NCI-H128 (cell line): Measurements from ENCODE around the gene HAL.
"Not testable (repeated sequence)": the region's sequence is repeated elsewhere in the genome, so short reads cannot be mapped to it uniquely, and the experiment has no call there.

Experiments
- DNase-seq: peaks from one replicate; lab custom pipeline; 2025; ENCODE audit not compliant: unreplicated experiment; lab: John Stamatoyannopoulos, UW

HAL gene

DNA sequence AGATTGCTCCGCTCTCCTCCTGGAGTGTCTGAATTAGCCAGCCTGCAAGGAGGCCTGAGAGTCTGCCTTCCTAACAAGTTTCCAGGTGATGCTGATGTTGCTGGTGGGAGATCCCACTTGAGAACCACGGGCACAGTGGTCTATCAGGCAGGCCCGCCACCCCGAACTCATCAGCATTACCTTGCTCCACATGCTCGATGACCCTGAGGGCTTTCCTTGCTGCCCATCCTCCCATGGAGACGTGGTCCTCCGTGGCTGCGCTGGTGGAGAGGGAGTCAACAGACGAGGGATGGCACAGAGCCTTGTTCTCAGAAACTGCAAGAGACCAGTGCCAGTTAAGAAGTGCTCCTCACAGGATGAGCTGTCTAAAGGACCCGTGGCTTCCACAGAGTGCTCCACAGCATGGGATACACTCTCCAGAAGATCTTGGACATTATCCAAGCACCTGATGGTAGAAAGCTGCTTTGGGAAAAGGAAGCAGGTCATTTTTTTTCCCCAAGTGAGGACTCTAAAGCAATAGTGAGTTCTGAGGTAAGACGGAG, 18.3 kb downstream of the HAL start:
- DNase-seq, result no peak

DNA sequence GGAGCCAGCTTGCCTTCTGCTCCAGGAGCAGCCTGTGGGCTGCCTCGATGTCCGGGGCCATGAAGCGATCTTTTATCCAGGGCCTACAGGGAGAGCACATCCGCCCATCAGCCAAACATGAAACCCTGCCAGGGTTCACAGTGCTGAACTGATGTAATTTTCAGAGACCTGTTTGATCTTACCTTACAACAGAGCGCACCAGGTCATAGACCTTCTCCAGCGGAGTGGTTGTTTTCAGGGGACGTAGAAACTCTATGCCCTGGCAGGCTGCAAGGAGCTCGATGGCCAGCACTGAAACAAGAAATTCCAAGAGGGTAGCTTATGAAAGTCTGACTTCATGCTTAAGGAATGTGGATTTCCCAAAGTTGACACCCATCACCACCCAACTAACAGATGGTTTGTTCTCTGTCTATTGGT, 19.7 kb downstream of the HAL start:
- DNase-seq, result no peak

DNA sequence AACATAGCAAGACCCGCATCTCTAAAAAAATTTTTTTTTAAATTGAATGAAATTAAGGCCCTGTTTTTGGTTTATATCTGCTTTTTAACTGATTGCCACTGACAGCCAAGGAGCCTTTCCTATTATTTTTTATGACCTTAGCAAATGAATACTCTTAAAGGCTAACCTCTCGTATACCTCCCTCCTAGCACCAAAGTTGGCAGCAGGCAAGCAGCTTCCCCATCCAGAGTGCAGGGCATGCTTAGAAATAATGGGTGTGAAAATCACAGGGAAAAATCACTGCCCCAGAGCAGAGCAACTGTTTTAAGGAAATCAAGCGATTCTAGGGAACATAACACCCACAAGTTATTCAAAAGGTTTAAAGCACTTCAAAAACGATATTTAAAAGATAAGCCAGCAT, 20.7 kb downstream of the HAL start:
- DNase-seq, result no peak

DNA sequence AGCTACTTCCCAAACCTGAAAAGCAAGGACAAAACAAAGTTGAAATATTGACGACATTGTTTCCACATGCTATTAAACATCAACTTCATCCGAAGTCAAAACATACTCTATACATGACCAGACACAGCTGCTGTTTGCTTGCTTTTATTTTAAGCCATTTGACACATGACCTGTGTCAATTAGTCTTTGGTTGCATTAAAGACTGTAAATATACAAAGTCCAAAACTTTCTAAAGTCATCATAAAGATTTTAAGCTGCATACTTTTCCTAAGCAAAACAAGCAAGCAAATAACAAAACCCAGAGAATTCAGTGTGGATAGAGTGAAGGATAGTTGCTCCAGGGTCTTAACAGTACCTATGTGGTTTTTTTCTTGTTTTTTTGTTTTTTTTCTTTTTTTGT, 21.8 kb downstream of the HAL start:
- no peak for DNase-seq

DNA sequence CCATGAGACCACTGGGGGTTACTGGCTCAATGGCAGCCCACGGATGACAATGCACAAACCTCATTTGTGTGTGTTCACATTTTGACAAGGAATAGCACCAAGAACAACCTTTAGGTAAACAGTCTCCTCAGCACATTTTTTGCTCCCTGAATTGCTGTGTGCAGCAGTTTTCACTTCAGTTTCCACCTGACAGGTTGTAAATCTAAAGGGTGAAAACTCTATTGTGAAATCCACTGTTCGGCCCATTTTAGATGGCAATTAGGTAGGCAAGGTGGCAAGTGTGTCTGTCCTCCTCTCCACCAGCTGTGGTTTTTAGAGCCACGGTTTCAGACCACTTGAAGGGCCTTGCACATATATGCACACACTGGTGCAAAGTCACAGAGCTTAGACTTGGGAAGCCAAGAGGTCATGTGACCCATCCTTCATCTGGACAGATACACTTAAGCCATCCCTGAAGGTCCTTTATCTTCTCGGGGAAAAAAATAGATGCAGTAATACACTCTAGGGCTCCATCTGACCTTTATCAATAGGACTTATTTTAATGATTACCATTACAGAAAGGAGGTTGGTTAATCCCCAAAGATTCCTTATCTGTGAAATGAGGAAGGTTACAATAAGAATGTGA, 23.2 kb downstream of the HAL start:
- no peak for DNase-seq

DNA sequence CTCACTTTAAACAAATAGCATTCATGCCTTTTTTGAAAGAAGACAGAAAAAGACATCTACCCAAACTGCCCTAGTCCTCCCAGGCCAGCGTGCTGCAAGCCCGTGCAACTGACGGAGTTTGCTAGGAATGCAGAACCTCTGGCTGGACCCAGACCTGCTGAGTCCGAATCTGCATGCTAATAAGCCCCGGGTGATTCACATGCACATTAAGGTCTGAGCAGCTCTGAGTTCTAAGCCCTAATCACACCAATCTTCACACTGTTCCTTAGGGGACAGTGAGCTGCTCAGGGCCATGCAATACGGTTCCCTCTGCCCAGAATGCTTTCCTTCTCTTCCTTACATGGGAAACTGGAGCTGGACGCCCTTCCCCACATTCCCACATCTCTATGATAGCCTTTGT, 25.2 kb downstream of the HAL start:
- DNase-seq, result no peak

DNA sequence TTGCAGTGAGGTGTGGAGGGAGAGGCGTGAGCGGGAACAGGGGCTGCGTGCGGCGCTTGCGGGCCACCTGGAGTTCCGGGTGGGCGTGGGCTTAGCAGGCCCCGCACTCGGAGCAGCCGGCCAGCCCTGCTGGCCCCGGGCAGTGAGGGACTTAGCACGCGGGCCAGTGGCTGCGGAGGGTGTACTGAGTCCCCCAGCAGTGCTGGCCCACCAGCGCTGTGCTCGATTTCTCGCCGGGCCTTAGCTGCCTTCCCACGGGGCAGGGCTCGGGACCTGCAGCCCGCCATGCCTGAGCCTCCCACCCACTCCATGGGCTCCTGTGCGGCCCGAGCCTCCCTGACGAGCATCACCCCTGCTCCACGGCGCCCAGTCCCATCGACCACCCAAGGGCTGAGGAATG, 27.0 kb downstream of the HAL start:
- not testable (repeated sequence) for DNase-seq

DNA sequence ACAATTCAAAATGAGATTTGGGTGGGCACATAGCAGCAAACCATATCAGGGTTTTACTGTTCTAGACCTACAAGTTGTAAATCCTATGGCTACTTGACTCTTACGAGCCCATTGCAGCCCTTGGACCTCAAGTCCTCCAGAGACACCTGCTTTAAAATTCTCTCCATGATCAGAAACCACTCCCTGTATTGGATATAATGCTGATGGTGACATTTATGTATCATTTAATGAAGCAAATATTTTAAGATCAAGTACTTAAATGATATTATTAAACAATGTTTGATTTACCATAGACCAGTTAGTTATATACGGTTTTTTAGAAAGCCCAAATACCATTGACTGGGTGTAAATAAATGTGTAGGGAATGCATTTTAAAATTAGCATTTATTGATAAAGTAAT, 28.8 kb downstream of the HAL start:
- no peak for DNase-seq

DNA sequence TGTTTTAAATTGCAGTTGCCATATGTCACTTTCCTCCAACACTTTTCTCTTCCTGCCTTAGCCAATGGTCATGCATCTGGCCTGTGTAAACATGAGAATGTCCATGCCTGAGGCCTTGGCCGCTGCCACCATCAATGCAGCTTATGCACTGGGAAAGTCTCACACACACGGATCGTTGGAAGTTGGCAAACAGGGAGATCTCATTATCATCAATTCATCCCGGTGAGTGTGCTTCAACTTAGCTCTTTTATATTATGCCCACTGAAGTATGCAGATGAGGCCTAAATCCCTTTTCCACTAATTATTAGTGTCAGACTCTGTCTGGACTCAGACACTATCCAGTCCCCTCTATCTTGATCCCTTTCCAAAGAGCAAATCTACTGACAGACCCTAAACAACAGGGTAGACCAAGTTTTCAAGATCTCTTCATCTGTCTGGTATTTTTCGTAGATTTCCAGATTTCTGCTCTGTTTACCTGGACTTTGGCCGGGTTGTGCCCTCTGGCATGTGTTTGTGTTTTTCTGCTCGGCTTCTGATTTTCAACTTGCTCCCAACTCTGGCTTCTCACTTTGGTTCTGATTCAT, 29.8 kb downstream of the HAL start:
- no peak for DNase-seq

DNA sequence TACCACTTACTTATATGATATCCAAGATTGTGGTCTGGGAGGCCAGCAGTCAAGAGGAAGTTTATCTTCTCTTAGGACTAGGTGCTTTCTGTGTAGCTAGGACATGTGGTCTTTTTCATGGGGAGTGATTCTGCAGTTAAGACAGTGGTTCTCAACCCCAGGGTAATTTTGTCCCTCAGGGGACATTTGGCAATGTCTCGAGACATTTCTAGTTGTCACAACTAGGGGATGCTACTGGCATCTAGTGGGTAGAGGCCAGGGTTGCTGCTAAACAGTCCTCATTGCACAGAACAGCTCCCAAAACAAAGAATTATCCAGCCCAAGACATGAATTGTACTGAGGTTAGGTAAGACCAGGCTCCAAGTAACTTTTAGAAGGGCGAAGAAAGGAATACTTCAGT, 33.0 kb downstream of the HAL start:
- no peak for DNase-seq

DNA sequence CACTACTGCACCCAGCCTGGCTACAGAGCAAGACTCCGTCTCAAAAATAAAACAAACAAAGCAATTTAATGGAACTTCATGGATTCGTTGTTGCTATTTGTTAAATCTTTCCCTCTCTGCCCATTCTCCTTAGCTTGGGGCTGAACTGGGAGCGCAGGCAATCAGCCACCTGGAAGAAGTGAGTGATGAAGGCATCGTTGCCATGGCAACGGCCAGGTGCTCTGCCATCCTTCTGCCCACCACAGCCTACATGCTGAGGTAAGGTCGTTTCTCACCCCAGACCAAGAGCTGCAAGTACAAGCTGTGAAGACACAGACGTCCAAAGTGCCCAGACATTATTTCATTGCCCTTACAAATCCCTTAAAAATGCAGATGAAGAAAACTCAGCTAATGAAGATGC, 33.9 kb downstream of the HAL start:
- DNase-seq, result no peak

DNA sequence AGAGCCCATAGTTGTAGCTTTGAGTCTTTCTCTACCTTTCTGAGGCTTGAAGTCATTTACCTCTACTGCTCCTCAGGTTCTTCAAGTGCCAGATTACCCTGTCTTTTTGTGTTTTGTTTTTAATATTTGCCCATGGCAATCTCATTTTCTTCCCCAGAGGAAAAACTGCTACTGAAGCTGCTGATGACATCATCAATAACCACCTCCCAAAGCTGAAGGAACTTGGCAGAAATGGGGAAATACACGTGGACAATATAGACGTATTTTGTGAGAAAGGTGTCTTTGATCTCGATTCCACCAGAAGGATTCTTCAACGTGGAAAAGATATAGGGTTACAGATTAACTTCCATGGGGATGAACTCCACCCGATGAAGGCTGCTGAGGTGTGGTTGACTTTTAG, 35.9 kb downstream of the HAL start:
- no peak for DNase-seq

DNA sequence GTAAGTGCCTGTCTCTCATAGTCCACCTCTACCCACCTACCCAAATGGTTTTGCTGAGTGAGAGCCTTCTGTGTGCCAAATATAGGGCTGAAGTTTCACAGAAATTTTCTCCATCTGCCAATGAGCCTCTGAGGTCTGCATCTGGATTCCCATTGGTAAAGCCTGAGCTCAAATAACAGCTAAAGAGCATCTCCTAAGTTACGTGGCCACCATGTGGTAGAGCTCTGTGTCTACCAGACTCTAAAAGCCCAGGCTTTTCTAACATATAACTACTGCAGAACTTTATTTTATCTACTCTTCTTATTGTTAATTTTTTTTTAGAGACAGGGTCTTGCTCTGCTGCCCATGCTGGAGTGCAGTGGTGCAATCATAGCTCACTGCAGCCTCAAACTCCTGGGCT, 37.0 kb downstream of the HAL start:
- DNase-seq, result no peak

DNA sequence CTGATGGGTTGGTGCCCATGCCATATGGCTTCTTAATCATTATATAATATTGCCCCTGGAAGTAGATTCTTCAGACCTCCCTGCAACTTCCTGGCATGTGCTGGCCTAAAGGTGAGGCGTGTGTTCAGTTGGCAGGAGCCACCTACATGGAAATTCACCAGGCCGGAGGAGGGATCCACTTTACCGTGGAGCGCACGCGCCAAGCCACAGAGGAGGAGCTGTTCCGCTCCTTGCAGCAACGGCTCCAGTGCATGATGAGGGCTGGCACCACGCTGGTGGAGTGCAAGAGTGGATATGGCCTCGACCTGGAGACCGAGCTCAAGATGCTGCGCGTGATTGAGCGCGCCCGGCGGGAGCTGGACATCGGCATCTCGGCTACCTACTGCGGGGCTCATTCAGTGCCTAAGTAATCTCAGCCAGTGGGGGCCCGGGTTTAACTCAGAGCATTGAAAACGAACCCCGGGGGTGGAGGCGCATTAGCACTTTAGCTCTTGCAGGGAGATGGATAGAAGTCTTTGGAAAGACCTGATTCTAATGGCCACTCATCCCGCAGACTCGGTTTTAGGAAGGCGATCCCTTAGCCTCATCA, 39.5 kb downstream of the HAL start:
- no peak for DNase-seq

DNA sequence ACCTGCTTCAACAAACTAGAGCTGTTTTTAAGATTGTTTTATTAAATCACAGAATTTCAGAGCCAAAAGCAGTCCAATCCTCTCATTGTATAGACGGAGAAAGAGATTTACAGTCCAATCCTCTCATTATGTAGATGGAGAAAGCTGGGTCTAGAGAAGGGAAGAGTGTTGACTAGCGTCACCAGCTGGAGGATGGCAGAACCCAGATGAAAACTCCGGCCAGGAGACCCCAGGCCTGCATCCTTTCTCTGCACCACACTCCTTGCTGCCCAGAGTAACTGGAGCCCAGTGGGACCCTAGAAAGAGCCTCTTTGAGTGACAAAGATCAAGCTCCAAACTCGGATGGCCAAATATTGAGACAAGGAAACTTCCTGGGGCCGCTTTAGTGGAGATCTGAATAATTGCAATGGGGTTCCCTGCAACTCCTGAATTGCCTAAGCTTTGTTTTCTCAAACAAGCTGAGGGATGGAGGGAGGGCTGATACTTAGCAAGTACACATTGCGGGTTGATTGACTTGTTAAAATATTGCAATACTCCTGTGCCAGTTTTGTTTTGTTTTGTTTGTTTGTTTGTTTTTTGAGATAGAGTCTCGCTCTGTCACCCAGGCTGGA, 40.5 kb downstream of the HAL start:
- no peak for DNase-seq

DNA sequence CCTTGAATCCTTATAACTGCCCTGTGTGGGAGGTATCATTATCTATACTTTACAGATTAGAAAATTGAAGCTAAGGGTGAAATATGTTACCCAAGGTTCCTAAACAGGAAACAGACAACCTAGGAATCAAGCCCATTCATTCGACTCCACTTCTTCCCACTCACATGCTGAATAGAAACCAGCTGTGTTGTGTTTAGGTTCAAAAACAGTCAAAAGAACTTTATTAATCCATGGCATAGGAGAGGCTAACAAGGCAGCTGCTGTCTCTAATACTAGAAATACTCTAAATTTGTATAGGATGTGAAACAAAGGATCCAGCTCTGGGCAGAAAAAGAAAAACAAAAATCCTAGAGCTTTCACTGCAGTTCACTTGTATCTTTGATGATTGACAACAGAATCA, 43.1 kb downstream of the HAL start:
- DNase-seq, result no peak

DNA sequence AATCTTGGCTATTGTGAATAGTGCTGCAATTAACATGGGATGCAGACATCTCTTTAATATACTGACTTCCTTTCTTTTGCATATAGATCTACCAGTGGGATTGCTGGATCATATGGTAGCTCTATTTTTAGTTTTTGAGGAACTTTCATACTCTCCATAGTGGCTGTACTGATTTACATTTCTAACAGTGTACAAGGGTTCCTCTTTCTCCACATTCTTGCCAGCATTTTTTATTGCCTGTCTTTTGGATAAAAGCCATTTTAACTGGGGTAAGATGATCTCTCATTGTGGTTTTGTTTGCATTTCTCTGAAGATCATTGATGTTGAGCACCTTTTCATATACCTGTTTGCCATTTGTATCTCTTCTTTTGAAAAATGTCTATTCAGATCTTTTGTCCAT, 44.6 kb downstream of the HAL start:
- DNase-seq, result no peak

DNA sequence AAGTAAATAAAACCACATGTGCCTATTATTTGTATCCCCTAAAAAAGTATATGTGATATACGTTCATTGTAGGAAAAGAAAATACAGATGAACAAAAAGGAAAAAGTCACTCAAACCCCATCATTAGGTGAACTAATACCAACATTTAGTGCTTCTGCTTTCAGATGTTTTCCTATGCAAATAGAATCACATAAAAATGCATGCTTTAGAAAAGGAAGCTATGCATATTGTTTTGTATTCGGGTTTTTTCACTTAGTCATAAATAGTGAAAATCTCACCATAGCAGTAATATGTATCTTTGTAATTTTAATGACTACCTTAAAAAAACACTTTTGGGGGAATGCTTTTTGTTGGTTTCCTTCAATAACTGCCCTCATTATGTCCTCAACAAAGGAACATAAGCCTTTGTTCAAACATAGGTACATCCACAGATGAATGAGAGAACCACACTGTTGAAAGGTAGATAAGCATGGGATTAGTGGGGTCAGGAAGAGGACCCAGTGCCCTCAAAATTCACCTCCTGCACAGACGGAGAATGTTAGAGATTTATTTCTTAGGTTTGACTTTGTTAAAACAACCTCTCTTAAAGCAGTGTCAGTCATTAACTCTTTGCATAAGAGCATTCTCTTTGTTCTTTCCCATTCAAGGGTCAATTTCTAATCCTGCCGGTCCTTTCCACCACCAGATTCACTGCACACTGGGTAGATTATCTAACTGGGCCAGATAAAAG, 46.5 kb downstream of the HAL start:
- DNase-seq, result no peak

DNA sequence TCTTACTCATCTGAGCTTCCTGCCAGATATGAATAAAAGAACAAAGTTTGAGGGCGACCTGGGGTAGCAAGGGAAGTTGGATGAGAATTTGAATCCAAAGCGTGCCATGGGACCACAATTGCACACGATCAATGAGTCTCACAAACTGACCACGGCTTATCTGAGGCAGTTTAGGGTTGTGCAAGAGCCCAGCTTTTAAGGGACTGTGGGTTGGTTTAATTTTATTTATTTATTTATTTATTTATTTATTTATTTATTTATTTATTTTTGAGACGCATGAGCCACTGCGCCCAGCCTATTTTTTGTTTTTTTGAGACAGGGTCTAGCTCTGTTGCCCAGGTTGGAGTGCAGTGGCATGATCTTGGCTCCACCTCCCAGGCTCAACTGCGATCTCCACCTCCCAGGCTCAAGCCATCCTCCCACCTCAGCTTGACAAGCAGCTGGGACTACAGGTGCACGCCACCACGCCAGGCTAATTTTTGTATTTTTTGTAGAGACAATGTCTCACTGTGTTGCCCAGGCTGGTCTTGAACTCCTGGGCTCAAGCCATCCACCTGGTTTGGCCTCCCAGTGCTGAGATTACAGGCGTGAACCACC, 51.9 kb downstream of the HAL start:
- no peak for DNase-seq

DNA sequence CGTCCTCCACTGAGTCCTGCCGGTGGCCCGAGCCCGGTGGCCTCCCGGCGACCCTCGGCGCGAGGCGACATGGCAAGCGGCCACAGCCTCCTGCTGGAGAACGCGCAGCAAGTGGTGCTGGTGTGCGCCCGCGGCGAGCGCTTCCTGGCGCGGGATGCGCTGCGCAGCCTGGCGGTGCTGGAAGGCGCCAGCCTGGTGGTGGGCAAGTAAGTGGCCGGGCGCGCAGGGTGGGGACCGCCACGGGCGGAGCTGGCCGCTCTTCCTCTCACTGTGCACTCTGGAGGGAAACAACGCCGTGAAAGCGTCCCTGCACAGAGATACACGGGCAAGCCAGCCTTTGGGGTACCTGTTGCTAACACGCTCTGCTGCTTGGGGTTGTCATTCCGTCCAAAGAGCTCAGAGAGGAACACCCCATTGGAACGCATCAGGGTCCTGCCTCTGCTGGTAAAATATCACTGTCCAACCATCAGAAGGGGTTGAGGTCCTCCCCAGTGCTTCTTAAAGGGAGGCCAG, 52.8 kb downstream of the HAL start, which contains the start of gene AMDHD1:
TSS of gene AMDHD1 (plus strand) at position 2 of the 513 bp plus-strand sequence. CDS start at position 70, 68 bp downstream.
- no peak for DNase-seq
